Measurements from ENCODE around the gene MED13L. TPM values are rescaled to one million over a fixed set of nuclear protein-coding genes. Genes with fewer than 3 reads are reported as not detected.

MED13L gene
- total and polyA plus RNA-seq, 2 donors (not counting 1 experiment from before 2014, with no cell fraction given), result 20.3 to 207 TPM

DNA sequence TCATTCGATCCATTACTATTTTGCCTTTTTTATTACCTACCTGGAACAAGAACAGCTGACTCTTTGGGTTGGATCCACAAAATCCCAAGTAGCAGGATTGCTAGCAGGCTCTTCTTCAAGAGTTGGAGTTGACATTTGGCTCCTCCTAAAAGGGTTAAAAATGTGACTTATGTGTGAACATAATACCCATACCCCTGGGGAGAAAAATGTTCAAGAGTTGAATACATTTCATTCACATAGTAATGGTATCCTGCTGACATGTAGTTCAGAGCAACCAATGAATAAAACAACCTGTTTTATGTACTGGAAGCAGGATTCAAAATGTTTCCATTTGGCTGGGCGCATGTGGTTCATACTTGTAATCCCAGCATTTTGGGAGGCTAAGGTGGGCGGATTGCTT is 264.7 kb downstream of the MED13L start:
- WGBS (ENCODE audit: insufficient coverage), result 100% methylated on average over 2 of the region's 3 CpGs
- H3K4me2 ChIP-seq (replicated peaks; ENCODE audit: low read depth, low read length, poor library complexity, severe bottlenecking), result no peak overlapping the region
- Mint-ChIP-seq H3K4me3 (no peak overlapping the region), H3K9me3 (ENCODE audit: insufficient read depth) (no peaks in the 10 kb centered on the region), H3K27me3 (no peaks in the 10 kb centered on the region), H3K27ac (no peak overlapping the region), H3K4me1 (no peaks in the 10 kb centered on the region)
- no peak overlapping the region for H2AFZ ChIP-seq (ENCODE audit: insufficient read depth, low read depth, low read length, poor library complexity, severe bottlenecking)
- no peak for TF ChIP-seq CTCF (IDR thresholded peaks at IDR 0.05)
- TF ChIP-seq EZH2 (IDR thresholded peaks at IDR 0.05; ENCODE audit: borderline replicate concordance, insufficient read depth, low read depth, low read length, poor library complexity, severe bottlenecking), result no peak
- H3K9ac ChIP-seq (ENCODE audit: low read length), result no peak overlapping the region
- no peaks in the 10 kb centered on the region for H3K27me3 ChIP-seq (replicated peaks in 1 of 4; ENCODE audit: control extremely low read depth in 1 of 4, control insufficient read depth in 3 of 4, insufficient read depth in 4 of 4, low read length in 3 of 4)
- no peaks in the 10 kb centered on the region for H4K20me1 ChIP-seq (ENCODE audit: control insufficient read depth, insufficient read depth, low read length, poor library complexity, severe bottlenecking)
- ChIA-PET CTCF (interaction anchor here (1.5 kb wide), 1 partner anchor 7 kb away, joined by 3 read pairs; no protein-coding TSS in a partner anchor), POLR2A (no interaction called here)
- DNase-seq (no peak), ATAC-seq (ENCODE audit: low read depth) (no peak)
- no peaks in the 10 kb centered on the region for H3K4me1 ChIP-seq (ENCODE audit: control insufficient read depth in 2 of 2, insufficient read depth in 2 of 2, low read length in 2 of 2)
- H3K27ac ChIP-seq (ENCODE audit: low read length in 2 of 2), result no peak overlapping the region
- no peaks in the 10 kb centered on the region for H3K79me2 ChIP-seq (ENCODE audit: control insufficient read depth, insufficient read depth, low read length)
- intact Hi-C loops (cut with micrococcal nuclease), result loop anchor here (10.0 kb wide), 1 partner anchor 52 kb away; no protein-coding TSS in a partner anchor
- no peaks in the 10 kb centered on the region for H3K9me3 ChIP-seq (ENCODE audit: control extremely low read depth in 1 of 3, control insufficient read depth in 2 of 3, insufficient read depth in 1 of 3, low read length in 2 of 3)
- H3K36me3 ChIP-seq (replicated peaks in 1 of 2; ENCODE audit: control extremely low read depth in 1 of 2, control insufficient read depth in 1 of 2, extremely low read depth in 1 of 2, insufficient read depth in 2 of 2, low read length in 1 of 2), result peaks cover 7 to 76% of the 10 kb centered on the region in 2 experiments
- no peak overlapping the region for H3K4me3 ChIP-seq (ENCODE audit: control extremely low read depth in 1 of 5, extremely low read depth in 1 of 5, insufficient read depth in 1 of 5, low read depth in 2 of 5, low read length in 4 of 5)

GRCh38 chr12:116011217-116011616 is 266.3 kb downstream of the MED13L start:
- Histone ChIP-seq H2AFZ (ENCODE audit: insufficient read depth, low read depth, low read length, poor library complexity, severe bottlenecking) (no peak overlapping the region), H3K27ac (ENCODE audit: low read length in 2 of 2) (no peak overlapping the region), H3K9ac (ENCODE audit: low read length) (no peak overlapping the region), H3K36me3 (replicated peaks in 1 of 2; ENCODE audit: control extremely low read depth in 1 of 2, control insufficient read depth in 1 of 2, extremely low read depth in 1 of 2, insufficient read depth in 2 of 2, low read length in 1 of 2) (peaks cover 4 to 83% of the 10 kb centered on the region in 2 experiments), H4K20me1 (ENCODE audit: control insufficient read depth, insufficient read depth, low read length, poor library complexity, severe bottlenecking) (no peaks in the 10 kb centered on the region), H3K27me3 (replicated peaks in 1 of 4; ENCODE audit: control extremely low read depth in 1 of 4, control insufficient read depth in 3 of 4, insufficient read depth in 4 of 4, low read length in 3 of 4) (no peaks in the 10 kb centered on the region), H3K9me3 (ENCODE audit: control extremely low read depth in 1 of 3, control insufficient read depth in 2 of 3, insufficient read depth in 1 of 3, low read length in 2 of 3) (no peaks in the 10 kb centered on the region), H3K4me2 (replicated peaks; ENCODE audit: low read depth, low read length, poor library complexity, severe bottlenecking) (no peak overlapping the region), H3K4me3 (ENCODE audit: control extremely low read depth in 1 of 5, extremely low read depth in 1 of 5, insufficient read depth in 1 of 5, low read depth in 2 of 5, low read length in 4 of 5) (no peak overlapping the region), H3K4me1 (ENCODE audit: control insufficient read depth in 2 of 2, insufficient read depth in 2 of 2, low read length in 2 of 2) (no peaks in the 10 kb centered on the region), H3K79me2 (ENCODE audit: control insufficient read depth, insufficient read depth, low read length) (no peaks in the 10 kb centered on the region)
- no peak for TF ChIP-seq CTCF (IDR thresholded peaks at IDR 0.05)
- DNase-seq (no peak), ATAC-seq (ENCODE audit: low read depth) (no peak)
- POLR2A ChIA-PET, result no interaction called here
- CTCF ChIA-PET, result interaction anchor here (1.5 kb wide), 2 partner anchors 9 to 698 kb away, joined by 3 to 4 read pairs; no protein-coding TSS in a partner anchor
- H3K27ac Mint-ChIP-seq, result no peak overlapping the region
- H3K4me1 Mint-ChIP-seq, result no peaks in the 10 kb centered on the region
- H3K27me3 Mint-ChIP-seq, result no peaks in the 10 kb centered on the region
- no CpG with 5 or more reads among the region's 3 CpGs for WGBS (ENCODE audit: insufficient coverage)
- H3K4me3 Mint-ChIP-seq, result no peak overlapping the region
- no peaks in the 10 kb centered on the region for H3K9me3 Mint-ChIP-seq (ENCODE audit: insufficient read depth)
- intact Hi-C loops (cut with micrococcal nuclease), result loop anchor here (10.0 kb wide), 1 partner anchor 54 kb away; no protein-coding TSS in a partner anchor

All from B cell (primary cell).